22Rv1 (cell line): ENCODE results near the gene RNPEP.

ENCODE experiments used
- CTCF ChIP-seq: fragments of 450-650 bp; IDR thresholded peaks from 2 replicates; pipeline ENCODE4 v1.5.1; 2017; ENCODE audit warnings: mild to moderate bottlenecking
- ZFX ChIP-seq: fragments of 450-650 bp; IDR thresholded peaks from 2 replicates; pipeline ENCODE4 v1.6.1; 2017; ENCODE audit warnings: antibody characterized with exemption, borderline replicate concordance

GRCh38 chr1:201964261-201964660, 18.2 kb upstream of the RNPEP start:
- no peak for TF ChIP-seq CTCF
- no peak for TF ChIP-seq ZFX
